Glutamatergic neuron (in vitro differentiated cells): Measurements from ENCODE around the gene GRM3. TPM values are rescaled to one million over a fixed set of nuclear protein-coding genes. Genes with fewer than 3 reads are reported as not detected.

Experiments used
- DNase-seq: peaks from one replicate; pipeline ENCODE4 v3.0.0; 2022
- H3K27ac Mint-ChIP-seq: one replicate; pipeline ENCODE4 v1.8.0; 2020; ENCODE audit warnings: mild to moderate bottlenecking, mixed read lengths, inconsistent platforms; ENCODE audit not compliant: unreplicated experiment
- H3K27me3 Mint-ChIP-seq: one replicate; pipeline ENCODE4 v1.8.0; 2020; ENCODE audit warnings: mild to moderate bottlenecking, moderate library complexity, mixed read lengths, inconsistent platforms; ENCODE audit not compliant: unreplicated experiment
- H3K36me3 Mint-ChIP-seq: one replicate; pipeline ENCODE4 v1.8.0; 2020; ENCODE audit warnings: mild to moderate bottlenecking, mixed read lengths, inconsistent platforms; ENCODE audit not compliant: unreplicated experiment
- H3K4me1 Mint-ChIP-seq: one replicate; pipeline ENCODE4 v1.8.0; 2020; ENCODE audit warnings: mild to moderate bottlenecking, low read depth, mixed read lengths, inconsistent platforms; ENCODE audit not compliant: unreplicated experiment
- H3K4me3 Mint-ChIP-seq: one replicate; pipeline ENCODE4 v1.8.0; 2020; ENCODE audit warnings: mild to moderate bottlenecking, mixed read lengths, inconsistent platforms; ENCODE audit not compliant: unreplicated experiment
- H3K9me3 Mint-ChIP-seq: one replicate; pipeline ENCODE4 v1.8.0; 2020; ENCODE audit warnings: mild to moderate bottlenecking, moderate library complexity, mixed read lengths, inconsistent platforms; ENCODE audit not compliant: unreplicated experiment
- CTCF ChIP-seq: fragments of 200-600 bp; sonication (generic); IDR thresholded peaks from one replicate; pipeline ENCODE4 v1.5.0; 2021; ENCODE audit not compliant: partially characterized antibody, unreplicated experiment
- total RNA-seq: library from RNA; stranded (reverse); fragmentation: NEBNext Ultra II Directional; extraction: Animal tissue kit (Norgen Biotek cat#: 25700); gene quantifications from one replicate; pipeline ENCODE4 v1.2.1, GENCODE V29; 2021; ENCODE audit not compliant: unreplicated experiment

GRM3 gene
- total RNA-seq, 1 donor from 2014 or later = not detected

GRCh38 chr7:86644282-86645224 lies 844 bp downstream of the GRM3 start:
- no peaks in the 10 kb centered on the region for H3K36me3 Mint-ChIP-seq
- no peaks in the 10 kb centered on the region for H3K4me1 Mint-ChIP-seq
- DNase-seq = peak; percentile 38
- no peaks in the 10 kb centered on the region for H3K9me3 Mint-ChIP-seq
- H3K27me3 Mint-ChIP-seq = peaks cover 4% of the 10 kb centered on the region
- H3K4me3 Mint-ChIP-seq = peak overlapping the region; percentile 85
- no peak for TF ChIP-seq CTCF
- H3K27ac Mint-ChIP-seq = no peak overlapping the region

- Mint-ChIP-seq H3K4me1 (no peaks in the 10 kb centered on the region), H3K9me3 (no peaks in the 10 kb centered on the region), H3K27me3 (peaks cover 4% of the 10 kb centered on the region), H3K36me3 (no peaks in the 10 kb centered on the region), H3K27ac (no peak overlapping the region), H3K4me3 (peak overlapping the region; percentile 85)
- TF ChIP-seq CTCF = no peak
- no peak for DNase-seq
Measured at GRCh38 chr7:86645225-86645608, 1.5 kb downstream of the GRM3 start.

- no peaks in the 10 kb centered on the region for H3K9me3 Mint-ChIP-seq
- no peak for DNase-seq
- no peaks in the 10 kb centered on the region for H3K4me1 Mint-ChIP-seq
- no peaks in the 10 kb centered on the region for H3K36me3 Mint-ChIP-seq
- no peak for TF ChIP-seq CTCF
- peaks cover 4% of the 10 kb centered on the region for H3K27me3 Mint-ChIP-seq
- no peak overlapping the region for H3K4me3 Mint-ChIP-seq
- H3K27ac Mint-ChIP-seq = no peak overlapping the region
Measured at GRCh38 chr7:86645676-86646276, 2.1 kb downstream of the GRM3 start.

- no peaks in the 10 kb centered on the region for H3K36me3 Mint-ChIP-seq
- no peaks in the 10 kb centered on the region for H3K4me1 Mint-ChIP-seq
- H3K4me3 Mint-ChIP-seq = no peak overlapping the region
- TF ChIP-seq CTCF = no peak
- no peaks in the 10 kb centered on the region for H3K9me3 Mint-ChIP-seq
- H3K27me3 Mint-ChIP-seq = peaks cover 4% of the 10 kb centered on the region
- no peak overlapping the region for H3K27ac Mint-ChIP-seq
- no peak for DNase-seq
Measured at GRCh38 chr7:86647385-86648094, 3.8 kb downstream of the GRM3 start.
